BLaER1 treated with 17β-estradiol and CSF1 and Interleukin-3, amounts not matched to agents 10 nM and 100 nM (cell line): ENCODE results near the gene MT1B.

Experiments used
- H3K27ac ChIP-seq, 11 experiments: shearing (Covaris generic); formaldehyde crosslinking; 2 replicates each; pipeline ENCODE4 v1.8.1; 2022
- H3K27me3 ChIP-seq, 11 experiments: shearing (Covaris generic); formaldehyde crosslinking; 2 replicates each; pipeline ENCODE4 v1.8.1; 2022
- H3K36me3 ChIP-seq, 11 experiments: shearing (Covaris generic); formaldehyde crosslinking; 2 replicates each; pipeline ENCODE4 v1.8.1; 2022
- H3K4me1 ChIP-seq, 10 experiments: shearing (Covaris generic); formaldehyde crosslinking; 2 replicates each; pipeline ENCODE4 v1.8.1; 2022
- H3K4me2 ChIP-seq, 11 experiments: shearing (Covaris generic); formaldehyde crosslinking; 2 replicates each; pipeline ENCODE4 v1.8.1; 2022
- H3K4me3 ChIP-seq, 10 experiments: shearing (Covaris generic); formaldehyde crosslinking; 2 replicates each; pipeline ENCODE4 v1.8.1; 2022
- H3K9ac ChIP-seq, 11 experiments: shearing (Covaris generic); formaldehyde crosslinking; 2 replicates each; pipeline ENCODE4 v1.8.1; 2022
- H3K9me3 ChIP-seq, 11 experiments: shearing (Covaris generic); formaldehyde crosslinking; replicated peaks in 1 of 11; 2 replicates each; pipeline ENCODE4 v1.8.1; 2022
- H4K20me1 ChIP-seq, 11 experiments: shearing (Covaris generic); formaldehyde crosslinking; 2 replicates each; pipeline ENCODE4 v1.8.1; 2022
- Cebpa-rat ChIP-seq, 11 experiments: shearing (Covaris generic); IDR thresholded peaks; 2 replicates each; pipeline ENCODE4 v1.8.1; 2022

MT1B gene

DNA sequence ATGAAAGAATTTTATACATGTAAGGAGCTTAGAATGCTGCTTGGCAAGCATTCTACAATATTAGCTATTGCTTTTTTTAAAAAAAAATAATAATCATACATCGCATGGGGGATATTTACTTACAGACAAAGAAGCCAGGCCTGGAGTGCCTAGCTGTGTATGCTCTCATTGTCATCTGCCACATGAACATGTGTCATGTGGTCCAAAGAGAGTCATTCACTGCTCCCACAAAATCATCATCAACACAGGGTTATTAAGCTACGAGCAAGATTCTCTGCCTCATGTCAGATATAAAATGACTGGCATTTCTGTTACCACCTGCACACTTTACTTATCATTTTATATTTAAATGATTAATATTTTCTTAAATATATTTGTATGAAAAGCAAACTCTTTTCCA is 28.0 kb upstream of the MT1B start:
- TF ChIP-seq Cebpa-rat (IDR thresholded peaks at IDR 0.05) = no peak
- peaks cover 8 to 12% (median 11%) of the 10 kb centered on the region in 10 experiments; a peak in 17 of 20 replicates for H3K4me1 ChIP-seq
- H3K4me3 ChIP-seq = no peak overlapping the region
- H3K27ac ChIP-seq = no peak overlapping the region
- H3K27me3 ChIP-seq = peaks cover 81 to 99% (median 97%) of the 10 kb centered on the region in 11 experiments
- no peaks in the 10 kb centered on the region for H3K36me3 ChIP-seq
- no peak overlapping the region for H3K4me2 ChIP-seq
- H3K9ac ChIP-seq = no peak overlapping the region
- peaks cover 0 to 9% (median 0%) of the 10 kb centered on the region in 11 experiments; a peak in 1 of 22 replicates for H3K9me3 ChIP-seq
- H4K20me1 ChIP-seq = peaks cover 0 to 16% (median 0%) of the 10 kb centered on the region in 11 experiments; a peak in 10 of 22 replicates

DNA sequence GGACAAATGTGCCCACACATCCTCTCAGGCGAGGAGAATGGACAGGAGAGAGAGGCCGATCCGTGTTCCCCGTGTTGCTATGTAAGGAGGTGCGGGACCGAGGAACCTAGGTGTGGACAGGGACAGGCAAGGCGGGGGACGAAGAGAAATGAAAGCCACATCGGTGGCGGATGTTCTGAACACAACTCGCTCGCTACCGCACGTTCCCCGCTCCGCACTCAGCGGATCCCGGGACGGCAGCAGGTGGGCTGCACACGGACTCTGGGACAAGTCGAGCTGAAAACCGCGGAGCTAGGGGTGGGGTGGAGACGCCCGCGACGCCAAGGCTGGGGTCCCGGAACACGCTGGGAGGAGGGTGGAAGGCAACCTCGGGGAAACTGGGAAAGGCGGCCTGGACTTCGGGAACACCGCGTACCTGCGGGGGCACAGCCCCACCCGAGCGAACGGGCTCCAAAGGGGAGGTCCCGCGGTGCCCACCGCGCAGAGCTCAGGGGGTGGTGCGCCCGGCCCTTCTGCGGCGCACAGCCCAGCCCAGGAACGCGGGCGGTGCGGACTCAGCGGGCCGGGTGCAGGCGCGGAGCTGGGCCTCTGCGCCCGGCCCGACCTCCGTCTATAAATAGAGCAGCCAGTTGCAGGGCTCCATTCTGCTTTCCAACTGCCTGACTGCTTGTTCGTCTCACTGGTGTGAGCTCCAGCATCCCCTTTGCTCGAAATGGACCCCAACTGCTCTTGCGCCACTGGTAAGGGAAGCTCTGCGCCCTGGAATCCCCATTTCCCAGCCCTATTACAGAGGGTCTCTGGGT is 26.3 kb upstream of the MT1B start, which contains the start of gene MT1E:
MT1E (plus strand) TSS at position 642 of the 803 bp plus-strand sequence; CDS start at position 713, 71 bp downstream.
- Histone ChIP-seq H3K36me3 (no peaks in the 10 kb centered on the region), H4K20me1 (peaks cover 0 to 27% (median 0%) of the 10 kb centered on the region in 11 experiments; a peak in 10 of 22 replicates), H3K4me1 (peaks cover 8 to 18% (median 11%) of the 10 kb centered on the region in 10 experiments; a peak in 17 of 20 replicates), H3K27ac (no peak within 1 kb of the TSS), H3K9me3 (peaks cover 0 to 9% (median 0%) of the 10 kb centered on the region in 11 experiments; a peak in 1 of 22 replicates), H3K27me3 (peaks cover 81 to 99% (median 97%) of the 10 kb centered on the region in 11 experiments), H3K9ac (peak within 1 kb of the TSS in 1 of 11 experiments; percentile 54; a peak in 1 of 22 replicates), H3K4me2 (peak within 1 kb of the TSS; percentile 46 to 86 (median 68)), H3K4me3 (peak within 1 kb of the TSS; percentile 21 to 61 (median 40); a peak in 19 of 20 replicates)
- TF ChIP-seq Cebpa-rat (IDR thresholded peaks at IDR 0.05) = no peak

DNA sequence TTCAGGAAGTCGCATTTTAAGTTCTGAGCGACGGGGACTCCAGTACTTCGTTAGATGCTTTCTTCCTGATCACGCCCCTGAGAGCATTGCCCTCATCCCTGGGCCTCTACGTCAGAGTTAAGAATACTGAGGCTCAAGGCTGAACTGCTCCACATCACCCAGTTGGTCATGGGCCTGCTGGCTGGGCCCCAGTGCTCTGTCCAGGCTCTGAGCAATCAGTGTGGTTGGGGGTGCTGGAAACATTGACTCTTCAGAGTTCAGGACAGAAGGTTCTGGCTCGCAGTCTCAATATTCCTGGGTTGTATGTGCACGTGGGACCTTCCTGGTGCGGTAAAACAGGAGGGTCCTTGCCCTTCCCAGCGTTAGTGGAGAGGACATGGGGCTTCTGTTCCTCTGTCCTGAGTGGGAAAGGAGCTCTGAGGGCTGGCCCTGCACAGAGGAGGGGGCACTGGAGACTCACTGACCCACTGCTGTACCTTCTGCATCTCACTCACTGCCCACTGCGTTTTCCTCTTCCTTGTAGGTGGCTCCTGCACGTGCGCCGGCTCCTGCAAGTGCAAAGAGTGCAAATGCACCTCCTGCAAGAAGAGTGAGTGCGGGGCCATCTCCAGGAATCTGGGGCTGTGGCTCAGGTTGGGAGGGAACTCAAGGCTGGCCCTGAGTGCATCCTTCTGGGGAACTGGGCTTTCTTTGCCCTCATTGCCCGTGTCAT is 25.6 kb upstream of the MT1B start:
- peak overlapping the region; percentile 21 to 61 (median 40); a peak in 13 of 20 replicates for H3K4me3 ChIP-seq
- TF ChIP-seq Cebpa-rat (IDR thresholded peaks at IDR 0.05) = no peak
- H3K27me3 ChIP-seq = peaks cover 86 to 100% (median 98%) of the 10 kb centered on the region in 11 experiments
- peaks cover 0 to 27% (median 0%) of the 10 kb centered on the region in 11 experiments; a peak in 10 of 22 replicates for H4K20me1 ChIP-seq
- peak overlapping the region; percentile 46 to 86 (median 68) for H3K4me2 ChIP-seq
- H3K9me3 ChIP-seq = peaks cover 0 to 9% (median 0%) of the 10 kb centered on the region in 11 experiments; a peak in 1 of 22 replicates
- H3K4me1 ChIP-seq = peaks cover 8 to 20% (median 11%) of the 10 kb centered on the region in 10 experiments; a peak in 17 of 20 replicates
- H3K27ac ChIP-seq = no peak overlapping the region
- H3K36me3 ChIP-seq = no peaks in the 10 kb centered on the region
- H3K9ac ChIP-seq = 0 out of 22 replicates have a peak overlapping the region, but pooled peaks of 1 of the 11 experiments have one; percentile 54

- H3K27ac ChIP-seq = no peak overlapping the region
- peaks cover 92 to 100% (median 98%) of the 10 kb centered on the region in 11 experiments for H3K27me3 ChIP-seq
- H3K36me3 ChIP-seq = no peaks in the 10 kb centered on the region
- TF ChIP-seq Cebpa-rat (IDR thresholded peaks at IDR 0.05) = no peak
- no peak overlapping the region for H3K4me2 ChIP-seq
- H4K20me1 ChIP-seq = peaks cover 0 to 27% (median 0%) of the 10 kb centered on the region in 11 experiments; a peak in 11 of 22 replicates
- no peak overlapping the region for H3K9ac ChIP-seq
- peaks cover 8 to 20% (median 11%) of the 10 kb centered on the region in 10 experiments; a peak in 17 of 20 replicates for H3K4me1 ChIP-seq
- no peak overlapping the region for H3K4me3 ChIP-seq
- H3K9me3 ChIP-seq = peaks cover 0 to 9% (median 0%) of the 10 kb centered on the region in 11 experiments; a peak in 1 of 22 replicates
Measured at GRCh38 chr16:56626685-56627084, 25.0 kb upstream of the MT1B start.

GRCh38 chr16:56628486-56629350 is 23.0 kb upstream of the MT1B start:
- Histone ChIP-seq H3K27me3 (peaks cover 98 to 100% (median 99%) of the 10 kb centered on the region in 11 experiments), H3K27ac (no peak overlapping the region), H3K4me3 (no peak overlapping the region), H3K9ac (no peak overlapping the region), H3K36me3 (no peaks in the 10 kb centered on the region), H3K4me2 (no peak overlapping the region), H3K4me1 (peaks cover 8 to 25% (median 12%) of the 10 kb centered on the region in 10 experiments; a peak in 17 of 20 replicates), H3K9me3 (peaks cover 0 to 9% (median 0%) of the 10 kb centered on the region in 11 experiments; a peak in 1 of 22 replicates), H4K20me1 (peaks cover 0 to 43% (median 20%) of the 10 kb centered on the region in 11 experiments; a peak in 15 of 22 replicates)
- TF ChIP-seq Cebpa-rat (IDR thresholded peaks at IDR 0.05) = no peak

DNA sequence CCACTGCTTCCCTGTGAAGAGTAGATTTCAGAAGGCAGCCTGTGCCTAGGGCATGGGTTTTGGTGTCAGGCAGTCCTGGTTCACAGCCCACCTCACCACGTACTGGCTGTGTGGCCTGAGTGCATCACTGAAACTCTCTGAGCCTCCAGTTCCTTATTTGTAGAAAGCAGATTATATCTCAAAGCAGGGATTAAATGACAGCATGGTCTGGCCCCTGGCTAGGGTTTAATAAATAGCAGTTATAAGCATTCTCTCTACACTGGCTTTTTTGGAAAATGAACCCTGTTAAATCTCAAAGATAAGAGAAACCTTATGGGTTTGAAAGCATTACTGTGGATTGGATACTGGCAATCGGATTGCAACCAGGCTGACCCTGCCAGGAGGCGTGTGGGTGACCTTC is 22.2 kb upstream of the MT1B start:
- H3K9me3 ChIP-seq = peaks cover 0 to 9% (median 0%) of the 10 kb centered on the region in 11 experiments; a peak in 1 of 22 replicates
- H3K4me3 ChIP-seq = no peak overlapping the region
- H4K20me1 ChIP-seq = peaks cover 0 to 45% (median 20%) of the 10 kb centered on the region in 11 experiments; a peak in 15 of 22 replicates

GRCh38 chr16:56630134-56630533 is 21.6 kb upstream of the MT1B start:
- peaks cover 100% of the 10 kb centered on the region in 11 experiments for H3K27me3 ChIP-seq

More for the DNA sequence above, 22.2 kb upstream of the MT1B start:
- Histone ChIP-seq H3K9ac (no peak overlapping the region), H3K4me2 (no peak overlapping the region), H3K36me3 (no peaks in the 10 kb centered on the region), H3K27ac (no peak overlapping the region), H3K27me3 (peaks cover 100% of the 10 kb centered on the region in 11 experiments), H3K4me1 (peaks cover 8 to 25% (median 12%) of the 10 kb centered on the region in 10 experiments; a peak in 17 of 20 replicates)
- TF ChIP-seq Cebpa-rat (IDR thresholded peaks at IDR 0.05) = no peak

More at GRCh38 chr16:56630134-56630533, 21.6 kb upstream of the MT1B start:
- Histone ChIP-seq H3K4me3 (no peak overlapping the region), H3K36me3 (no peaks in the 10 kb centered on the region), H3K9me3 (peaks cover 0 to 5% (median under 1%) of the 10 kb centered on the region in 11 experiments; a peak in 10 of 22 replicates), H3K4me1 (peaks cover 8 to 24% (median 12%) of the 10 kb centered on the region in 10 experiments; a peak in 17 of 20 replicates), H3K4me2 (peak overlapping the region in 1 of 11 experiments; percentile 24; a peak in 2 of 22 replicates), H4K20me1 (peaks cover 0 to 48% (median 26%) of the 10 kb centered on the region in 11 experiments; a peak in 15 of 22 replicates), H3K9ac (no peak overlapping the region), H3K27ac (no peak overlapping the region)
- TF ChIP-seq Cebpa-rat (IDR thresholded peaks at IDR 0.05) = no peak
